Body of pancreas (tissue), 4 donors: ENCODE data around the gene PRAF2. TPM values are rescaled to one million over a fixed set of nuclear protein-coding genes. Genes with fewer than 3 reads are reported as not detected.
A peak's percentile ranks its signal among the peaks of the same experiment; 100 is the strongest.

Source experiments
- ATAC-seq: fragments of 150-250 bp; one replicate; pipeline ENCODE4 v1.9.1; 2016
- DNase-seq, 4 donors: peaks; one replicate each; pipeline ENCODE4 v3.0.0-alpha.2; 2019
- H3K27ac ChIP-seq, 4 donors: fragments of 200-600 bp; sonication (generic); 1 replicate in 3 of 4; 2 replicates in 1 of 4; pipeline versions ENCODE4 v1.5.1 to v1.6.1; 2016 to 2019; ENCODE audit warnings: mild to moderate bottlenecking in 1 of 4, mixed read lengths in 1 of 4, moderate library complexity in 1 of 4
- H3K27me3 ChIP-seq, 2 donors: fragments of 200-600 bp; sonication (generic); one replicate each; pipeline ENCODE4 v1.6.0; 2016; ENCODE audit warnings: mild to moderate bottlenecking in 1 of 2
- H3K36me3 ChIP-seq, 2 donors: fragments of 200-600 bp; sonication (generic); replicated peaks in 1 of 2; 2 replicates each; pipeline ENCODE4 v1.5.1; 2016; ENCODE audit warnings: low read depth in 2 of 2; ENCODE audit not compliant: insufficient read depth in 1 of 2
- H3K4me1 ChIP-seq: fragments of 200-600 bp; sonication (generic); one replicate; pipeline ENCODE4 v1.6.0; 2016
- H3K4me3 ChIP-seq, 2 donors: fragments of 200-600 bp; sonication (generic); 1 replicate in 1 of 2; 2 replicates in 1 of 2; pipeline ENCODE4 v1.5.1; 2016 to 2019
- H3K9me3 ChIP-seq, 3 donors: fragments of 200-600 bp; sonication (generic); 1 replicate in 2 of 3; 2 replicates in 1 of 3; pipeline ENCODE4 v1.5.1; 2016
- CTCF ChIP-seq, 7 experiments: fragments of 450-650 bp in 4 of 7; fragments of 200-600 bp in 3 of 7; sonication (generic) in 3 of 7; IDR thresholded peaks; one replicate each; pipeline ENCODE4 v1.5.1; 2016 to 2019; ENCODE audit warnings: antibody characterized with exemption in 7 of 7
- POLR2A ChIP-seq, 3 donors: fragments of 450-650 bp; IDR thresholded peaks; one replicate each; pipeline ENCODE4 v1.6.1; 2016; ENCODE audit warnings: antibody characterized with exemption in 3 of 3, mild to moderate bottlenecking in 2 of 3
- WGBS, 2 donors: methylation state at CpG; one replicate each; pipeline ENCODE4 v1.1.5; 2017; 5-methylcytosine and 5-hydroxymethylcytosine counted together
- intact Hi-C: fragments of 100-400 bp; cut with DNase I; formaldehyde crosslinking; loops from one replicate; pipeline ENCODE4 v1.15.1; 2023
- total RNA-seq, 2 donors: library from RNA; depleted of rRNA; stranded (reverse); fragments of >200 nt; gene quantifications; one replicate each; pipeline ENCODE4 v1.1.0, GENCODE V29; 2016

PRAF2 gene
- total RNA-seq, 2 donors from 2014 or later = 5.4 to 10.9 TPM

- peak overlapping the region; percentile 43 to 79 (median 64) for H3K27ac ChIP-seq
- WGBS, 2 donors = 13 to 19% methylated on average over 7 to 10 of the region's 13 CpGs
Measured at GRCh38 chrX:49043987-49044281, 29.9 kb downstream of the PRAF2 start.

GRCh38 chrX:49043220-49043986 lies 30.4 kb downstream of the PRAF2 start, which contains the start of gene TFE3:
TFE3 (minus strand) TSS chrX:49043357; CDS start chrX:49043226, 131 bp downstream.
- Histone ChIP-seq H3K27me3 (no peaks in the 10 kb centered on the region), H3K9me3 (no peaks in the 10 kb centered on the region), H3K4me3 (peak within 1 kb of the TSS; percentile 24 to 62), H3K36me3 (no peaks in the 10 kb centered on the region), H3K27ac (peak within 1 kb of the TSS; percentile 83 to 92 (median 88)), H3K4me1 (peaks cover 38% of the 10 kb centered on the region)
- WGBS, 2 donors = 0% methylated on average over 19 of the region's 67 CpGs; no CpG with 5 or more reads in 1 of the 2 donors
- TF ChIP-seq POLR2A (IDR thresholded peaks at IDR 0.05) (peak; percentile 53 to 73 (median 69)), CTCF (IDR thresholded peaks at IDR 0.05) (peak; percentile 30 to 85 (median 67))
- intact Hi-C loops = no loop called here
- DNase-seq = peak; percentile 98 to 99 (median 99)
- peak; percentile 88 for ATAC-seq

More at GRCh38 chrX:49043987-49044281, 29.9 kb downstream of the PRAF2 start:
- Histone ChIP-seq H3K4me1 (peaks cover 38% of the 10 kb centered on the region), H3K27me3 (no peaks in the 10 kb centered on the region), H3K4me3 (no peak overlapping the region), H3K36me3 (no peaks in the 10 kb centered on the region), H3K9me3 (no peaks in the 10 kb centered on the region)
- DNase-seq (no peak), ATAC-seq (no peak)
- intact Hi-C loops = no loop called here
- TF ChIP-seq POLR2A (IDR thresholded peaks at IDR 0.05) = no peak
- no peak for TF ChIP-seq CTCF (IDR thresholded peaks at IDR 0.05)

GRCh38 chrX:49042581-49043219 lies 31.1 kb downstream of the PRAF2 start:
- H3K27ac ChIP-seq = peak overlapping the region; percentile 83 to 92 (median 88)
- intact Hi-C loops = no loop called here
- no peaks in the 10 kb centered on the region for H3K27me3 ChIP-seq
- TF ChIP-seq POLR2A (IDR thresholded peaks at IDR 0.05) (no peak), CTCF (IDR thresholded peaks at IDR 0.05) (no peak)
- ATAC-seq (no peak), DNase-seq (no peak)
- H3K36me3 ChIP-seq = peaks cover 0 to 3% of the 10 kb centered on the region in 2 donors
- no peaks in the 10 kb centered on the region for H3K9me3 ChIP-seq
- H3K4me1 ChIP-seq = peaks cover 38% of the 10 kb centered on the region
- 0% methylated on average over 5 to 9 of the region's 29 CpGs for WGBS, 2 donors
- H3K4me3 ChIP-seq = peak overlapping the region; percentile 24 to 62

GRCh38 chrX:49041744-49042580 lies 31.8 kb downstream of the PRAF2 start:
- 11 to 15% methylated on average over 7 to 8 of the region's 10 CpGs for WGBS, 2 donors
- intact Hi-C loops = no loop called here

More at GRCh38 chrX:49041744-49042580, 31.8 kb downstream of the PRAF2 start:
- H3K27ac ChIP-seq = peak overlapping the region; percentile 83 to 92 (median 88)
- DNase-seq (no peak), ATAC-seq (no peak)
- no peaks in the 10 kb centered on the region for H3K27me3 ChIP-seq
- H3K36me3 ChIP-seq = peaks cover 0 to 3% of the 10 kb centered on the region in 2 donors
- TF ChIP-seq POLR2A (IDR thresholded peaks at IDR 0.05) (peak in 1 of 3 donors; percentile 11), CTCF (IDR thresholded peaks at IDR 0.05) (no peak)
- no peak overlapping the region for H3K4me3 ChIP-seq
- peaks cover 38% of the 10 kb centered on the region for H3K4me1 ChIP-seq
- no peaks in the 10 kb centered on the region for H3K9me3 ChIP-seq
